Activated CD4-positive, alpha-beta T cell treated with anti-CD3 and anti-CD28 coated beads for 36 hours (primary cell): ENCODE data around the gene CDY2A. TPM values are rescaled to one million over a fixed set of nuclear protein-coding genes. Genes with fewer than 3 reads are reported as not detected.
"Not testable (repeated sequence)": the region's sequence is repeated elsewhere in the genome, so short reads cannot be mapped to it uniquely, and the experiment has no call there.

Experiments used
- ATAC-seq: fragments of 200-7000 bp; cut with Tn5 transposase; one replicate; pipeline ENCODE4 v1.10.0; 2021; ENCODE audit warnings: mild to moderate bottlenecking, moderate library complexity
- CTCF ChIA-PET: fragments of 350-600 bp; sonication (Branson Sonifier 250); formaldehyde crosslinking; loops from one replicate; lab custom pipeline; 2021; ENCODE audit warnings: antibody characterized with exemption; lab: Charles Lee
- POLR2A ChIA-PET: fragments of 350-600 bp; sonication (Branson Sonifier 250); formaldehyde crosslinking; loops from one replicate; lab custom pipeline; 2021; ENCODE audit warnings: antibody characterized with exemption, inconsistent platforms; lab: Charles Lee
- DNase-seq: peaks from one replicate; pipeline ENCODE4 v3.0.0-alpha.2; 2020
- H3K27ac Mint-ChIP-seq: one replicate; pipeline ENCODE4 v1.8.0; 2021; ENCODE audit warnings: mixed read lengths
- H3K27me3 Mint-ChIP-seq: one replicate; pipeline ENCODE4 v1.8.0; 2021; ENCODE audit warnings: mixed read lengths
- H3K36me3 Mint-ChIP-seq: one replicate; pipeline ENCODE4 v1.8.0; 2021; ENCODE audit warnings: low read depth, mixed read lengths
- H3K4me1 Mint-ChIP-seq: one replicate; pipeline ENCODE4 v1.8.0; 2021; ENCODE audit warnings: mixed read lengths
- H3K4me3 Mint-ChIP-seq: one replicate; pipeline ENCODE4 v1.8.0; 2021; ENCODE audit warnings: mild to moderate bottlenecking, moderate library complexity, mixed read lengths
- H3K9me3 Mint-ChIP-seq: one replicate; pipeline ENCODE4 v1.8.0; 2021; ENCODE audit warnings: low read depth, mixed read lengths
- intact Hi-C, 2 experiments: fragments of 100-400 bp; cut with DNase I in 1 of 2; cut with micrococcal nuclease in 1 of 2; formaldehyde crosslinking; loops; one replicate each; pipeline versions ENCODE4 v1.14.2 to v1.15.1; 2022 to 2024; cut with DNase I, micrococcal nuclease
- total RNA-seq, 2 experiments: library from RNA; stranded (reverse); gene quantifications; one replicate each; pipeline ENCODE4 v1.2.3, GENCODE V29; 2021

CDY2A gene, protein sequence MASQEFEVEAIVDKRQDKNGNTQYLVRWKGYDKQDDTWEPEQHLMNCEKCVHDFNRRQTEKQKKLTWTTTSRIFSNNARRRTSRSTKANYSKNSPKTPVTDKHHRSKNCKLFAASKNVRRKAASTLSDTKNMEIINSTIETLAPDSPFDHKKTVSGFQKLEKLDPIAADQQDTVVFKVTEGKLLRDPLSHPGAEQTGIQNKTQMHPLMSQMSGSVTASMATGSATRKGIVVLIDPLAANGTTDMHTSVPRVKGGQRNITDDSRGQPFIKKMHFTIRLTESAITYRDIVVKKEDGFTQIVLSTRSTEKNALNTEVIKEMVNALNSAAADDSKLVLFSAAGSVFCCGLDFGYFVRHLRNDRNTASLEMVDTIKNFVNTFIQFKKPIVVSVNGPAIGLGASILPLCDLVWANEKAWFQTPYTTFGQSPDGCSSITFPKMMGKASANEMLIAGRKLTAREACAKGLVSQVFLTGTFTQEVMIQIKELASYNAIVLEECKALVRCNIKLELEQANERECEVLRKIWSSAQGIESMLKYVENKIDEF
- total RNA-seq = not detected

- H3K9me3 Mint-ChIP-seq, H3K4me3 Mint-ChIP-seq, intact Hi-C loops, CTCF ChIA-PET, H3K27me3 Mint-ChIP-seq, H3K4me1 Mint-ChIP-seq, H3K36me3 Mint-ChIP-seq, ATAC-seq, H3K27ac Mint-ChIP-seq, DNase-seq, POLR2A ChIA-PET: not testable (repeated sequence)
Observed at GRCh38 chrY:18025487-18025886, at the start of gene CDY2A. Gene CDY2A, plus strand, starts transcription at chrY:18025787. Its CDS starts 328 bp downstream, at chrY:18026115.

GRCh38 chrY:17997586-17997985 lies 28.0 kb upstream of the CDY2A start:
- not testable (repeated sequence) for H3K27ac Mint-ChIP-seq

DNA sequence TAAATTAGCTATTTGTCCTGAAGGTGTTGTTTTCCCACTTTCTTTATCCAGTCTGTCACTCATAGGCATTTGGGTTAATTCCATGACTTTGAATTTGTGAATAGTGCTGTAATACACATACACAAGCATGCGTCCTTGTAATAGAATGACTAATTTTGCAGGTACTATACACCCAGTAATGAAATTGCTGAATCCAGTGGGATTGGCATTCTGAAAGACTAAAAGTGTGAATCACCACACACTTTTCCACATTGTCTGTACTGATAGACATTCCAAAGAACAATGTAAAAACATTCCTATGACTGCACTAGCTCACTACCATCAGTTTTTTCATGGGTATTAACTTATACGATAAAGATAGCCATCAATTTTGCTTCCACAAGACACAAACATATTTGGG lies 27.3 kb upstream of the CDY2A start:
- POLR2A ChIA-PET, H3K27ac Mint-ChIP-seq, H3K9me3 Mint-ChIP-seq, H3K4me3 Mint-ChIP-seq, CTCF ChIA-PET, DNase-seq, ATAC-seq, H3K27me3 Mint-ChIP-seq, intact Hi-C loops, H3K36me3 Mint-ChIP-seq, H3K4me1 Mint-ChIP-seq: not testable (repeated sequence)

More at GRCh38 chrY:17997586-17997985, 28.0 kb upstream of the CDY2A start:
- DNase-seq, POLR2A ChIA-PET, H3K4me1 Mint-ChIP-seq, H3K27me3 Mint-ChIP-seq, CTCF ChIA-PET, H3K36me3 Mint-ChIP-seq, H3K9me3 Mint-ChIP-seq, intact Hi-C loops, H3K4me3 Mint-ChIP-seq, ATAC-seq: not testable (repeated sequence)

DNA sequence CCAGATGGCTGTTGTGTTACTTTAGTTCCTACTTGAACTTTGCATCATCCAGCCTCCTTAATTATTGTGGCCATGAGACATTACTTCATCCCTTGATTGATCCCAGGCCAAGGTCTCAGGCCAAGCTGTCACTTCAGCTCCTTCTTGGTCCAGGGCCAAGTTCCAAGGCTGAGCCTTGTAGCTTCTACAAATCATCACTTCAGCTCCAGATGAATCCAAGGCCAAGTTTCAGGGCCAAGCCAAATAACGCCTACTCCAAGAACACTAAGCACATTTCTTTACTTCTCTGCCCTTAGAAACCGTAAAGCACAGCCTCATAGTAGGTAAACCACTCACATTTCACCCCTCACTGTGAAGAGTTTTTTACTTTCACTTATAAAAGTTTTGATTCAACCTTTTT lies 1.7 kb upstream of the CDY2A start:
- H3K36me3 Mint-ChIP-seq, H3K27me3 Mint-ChIP-seq, H3K4me3 Mint-ChIP-seq, H3K9me3 Mint-ChIP-seq, DNase-seq, intact Hi-C loops, H3K4me1 Mint-ChIP-seq, ATAC-seq, POLR2A ChIA-PET, CTCF ChIA-PET, H3K27ac Mint-ChIP-seq: not testable (repeated sequence)

- H3K36me3 Mint-ChIP-seq, H3K27ac Mint-ChIP-seq, ATAC-seq, H3K9me3 Mint-ChIP-seq, DNase-seq, H3K4me3 Mint-ChIP-seq, intact Hi-C loops, CTCF ChIA-PET, H3K27me3 Mint-ChIP-seq, H3K4me1 Mint-ChIP-seq, POLR2A ChIA-PET: not testable (repeated sequence)
Observed at GRCh38 chrY:18028845-18029244, 3.3 kb downstream of the CDY2A start.

DNA sequence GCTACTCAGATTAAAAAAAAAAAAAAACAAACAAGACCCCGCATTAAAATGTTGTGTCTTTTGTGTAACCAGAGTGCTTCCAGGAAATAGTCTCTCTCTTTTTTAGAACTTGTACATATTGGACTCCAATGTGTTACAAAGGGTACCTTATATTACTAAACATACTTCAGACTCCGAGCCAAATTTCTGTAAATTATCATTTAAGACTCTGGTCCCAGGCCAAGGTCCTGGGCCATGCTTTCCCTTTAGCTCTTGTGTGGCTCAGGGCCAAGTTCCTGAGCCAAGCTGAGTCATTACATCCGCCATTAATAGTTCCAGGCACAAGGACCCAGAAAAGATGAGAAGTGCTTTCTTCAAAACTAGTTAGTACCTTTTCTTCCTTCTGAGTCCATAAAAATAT lies 4.6 kb downstream of the CDY2A start:
- H3K9me3 Mint-ChIP-seq, H3K36me3 Mint-ChIP-seq, H3K27me3 Mint-ChIP-seq, CTCF ChIA-PET, H3K27ac Mint-ChIP-seq, H3K4me1 Mint-ChIP-seq, intact Hi-C loops, ATAC-seq, POLR2A ChIA-PET, H3K4me3 Mint-ChIP-seq, DNase-seq: not testable (repeated sequence)

DNA sequence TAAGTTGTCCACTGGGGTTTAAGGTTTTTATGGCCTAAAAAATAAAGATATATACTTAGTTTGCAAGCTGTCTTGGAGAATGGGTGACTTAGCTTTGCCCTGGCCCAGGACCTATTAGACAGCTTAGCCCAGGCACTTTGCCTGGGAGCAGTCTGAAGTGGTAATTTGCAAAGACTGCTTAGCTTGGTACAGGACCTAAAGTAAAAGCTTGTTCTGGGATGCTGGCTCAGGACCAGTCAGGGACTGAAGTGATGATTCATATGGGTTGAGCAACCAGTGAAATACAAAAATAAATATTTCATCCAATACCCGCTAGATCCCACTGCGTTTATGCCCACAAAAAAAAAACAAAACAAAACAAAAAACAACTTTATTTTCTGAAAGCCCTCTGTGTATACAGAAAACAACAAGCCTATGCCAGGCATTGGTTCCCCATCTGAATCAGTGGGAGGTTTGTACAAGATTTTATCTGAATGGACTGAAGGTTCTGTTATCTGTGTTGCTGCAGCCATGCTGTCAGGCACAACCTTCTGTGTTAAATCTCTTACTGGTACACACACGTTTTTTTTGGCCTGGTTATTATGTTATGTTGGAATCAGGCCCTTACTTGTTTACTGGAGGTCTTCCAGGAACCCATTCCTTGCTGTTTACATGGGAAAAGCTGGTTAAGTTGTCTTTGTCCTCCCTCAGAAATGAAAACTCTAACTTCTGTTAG lies 8.7 kb downstream of the CDY2A start:
- CTCF ChIA-PET, intact Hi-C loops, H3K4me1 Mint-ChIP-seq, H3K4me3 Mint-ChIP-seq, H3K9me3 Mint-ChIP-seq, POLR2A ChIA-PET, H3K36me3 Mint-ChIP-seq, DNase-seq, ATAC-seq, H3K27me3 Mint-ChIP-seq, H3K27ac Mint-ChIP-seq: not testable (repeated sequence)

DNA sequence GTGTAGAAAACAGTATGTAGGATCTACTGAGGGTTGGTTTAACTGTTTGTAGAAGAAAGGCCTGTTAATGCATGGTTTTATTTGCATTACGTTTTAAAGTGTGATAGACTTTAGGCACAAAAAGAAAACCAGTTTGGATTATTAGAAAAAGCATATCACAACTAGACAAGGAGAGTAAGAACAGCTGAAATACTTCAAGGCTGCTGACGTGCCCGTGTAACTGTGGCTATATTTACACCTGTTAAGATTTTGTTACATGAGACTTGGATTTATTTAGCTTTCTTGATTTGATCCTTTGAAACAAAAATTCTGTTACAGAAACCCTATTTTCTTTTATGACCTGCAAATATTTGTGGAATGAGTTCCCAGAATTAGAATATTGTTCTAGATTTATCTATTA lies 9.3 kb downstream of the CDY2A start:
- H3K27ac Mint-ChIP-seq, H3K27me3 Mint-ChIP-seq, H3K9me3 Mint-ChIP-seq, H3K36me3 Mint-ChIP-seq, H3K4me3 Mint-ChIP-seq, ATAC-seq, POLR2A ChIA-PET, intact Hi-C loops, H3K4me1 Mint-ChIP-seq, CTCF ChIA-PET, DNase-seq: not testable (repeated sequence)

- POLR2A ChIA-PET, H3K4me3 Mint-ChIP-seq, H3K4me1 Mint-ChIP-seq, ATAC-seq, DNase-seq, H3K27ac Mint-ChIP-seq, H3K9me3 Mint-ChIP-seq, CTCF ChIA-PET, H3K27me3 Mint-ChIP-seq, intact Hi-C loops, H3K36me3 Mint-ChIP-seq: not testable (repeated sequence)
Observed at GRCh38 chrY:18044990-18045389, 19.4 kb downstream of the CDY2A start.

DNA sequence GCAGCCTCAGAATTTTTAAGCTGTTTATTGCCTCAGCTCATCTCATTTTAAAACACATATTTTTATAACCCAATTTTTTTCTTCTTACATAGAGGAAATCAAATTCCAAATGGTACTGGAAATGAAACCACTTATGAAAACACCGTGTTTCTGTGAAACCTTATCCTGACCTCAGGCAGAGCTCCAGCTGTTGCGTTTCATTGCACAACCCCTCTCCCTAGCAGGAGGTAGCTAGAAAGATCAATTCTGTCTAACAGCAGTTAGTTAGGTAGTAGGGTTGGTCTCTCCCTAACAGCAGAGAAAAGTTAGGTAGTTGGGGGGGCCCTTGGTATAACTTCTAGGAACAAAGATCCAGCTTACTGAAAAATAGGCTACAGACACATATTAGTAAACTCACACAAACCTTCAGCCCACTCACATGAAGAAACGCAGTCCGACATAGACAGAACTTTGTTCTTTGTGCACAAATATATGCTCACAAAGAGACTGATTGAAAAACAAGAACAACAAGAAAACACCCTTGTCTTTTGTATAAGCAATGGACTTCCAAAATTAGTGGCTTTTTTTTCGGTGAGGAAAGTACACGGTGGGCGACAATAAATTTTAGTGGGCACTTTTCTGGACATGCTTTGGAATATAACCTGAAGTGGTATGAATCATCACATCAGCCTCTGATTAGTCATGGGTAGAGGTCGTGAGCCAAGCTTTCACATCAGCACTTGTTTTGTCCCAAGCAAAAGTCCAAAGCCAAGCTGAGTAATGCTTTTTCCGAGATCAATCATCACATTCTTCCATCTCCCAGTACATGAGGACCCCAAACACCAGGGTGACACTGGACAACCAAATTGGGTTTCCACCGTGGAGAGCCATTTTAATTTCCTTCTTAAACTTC lies 22.8 kb downstream of the CDY2A start:
- H3K27me3 Mint-ChIP-seq, CTCF ChIA-PET, H3K9me3 Mint-ChIP-seq, H3K4me1 Mint-ChIP-seq, ATAC-seq, H3K27ac Mint-ChIP-seq, H3K36me3 Mint-ChIP-seq, POLR2A ChIA-PET, H3K4me3 Mint-ChIP-seq, intact Hi-C loops, DNase-seq: not testable (repeated sequence)

- H3K27me3 Mint-ChIP-seq, H3K9me3 Mint-ChIP-seq, H3K4me3 Mint-ChIP-seq, POLR2A ChIA-PET, CTCF ChIA-PET, H3K27ac Mint-ChIP-seq, H3K36me3 Mint-ChIP-seq, ATAC-seq, DNase-seq, H3K4me1 Mint-ChIP-seq, intact Hi-C loops: not testable (repeated sequence)
Observed at GRCh38 chrY:18049061-18049460, 23.5 kb downstream of the CDY2A start.
